HG02852 (cell line): Measurements from ENCODE around the gene PRDM15.

Experiments
- ATAC-seq: cut with Tn5 transposase; IDR thresholded peaks from one replicate; pipeline ENCODE4 v1.9.1; 2021; ENCODE audit warnings: mild to moderate bottlenecking, moderate library complexity; ENCODE audit not compliant: unreplicated experiment

The PRDM15 gene

DNA sequence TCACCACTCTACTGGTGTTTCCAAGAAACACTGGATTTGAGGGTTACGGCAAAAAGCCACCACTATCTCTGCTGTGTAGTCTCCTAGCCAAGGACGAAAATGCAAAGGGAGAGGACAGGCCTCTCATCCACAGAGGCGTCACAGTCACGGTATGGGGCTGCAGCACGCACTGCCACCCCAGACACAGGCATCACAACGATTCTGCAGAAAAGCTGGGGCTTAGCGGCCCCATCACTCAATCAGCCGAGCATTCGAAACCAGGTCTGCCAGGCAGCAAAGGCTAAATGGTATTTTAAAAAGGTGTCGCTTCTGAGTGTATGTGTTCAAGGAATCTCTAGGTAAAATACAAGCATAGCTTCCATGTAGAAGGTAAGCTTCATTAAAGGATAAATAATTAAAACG, 113.7 kb downstream of the PRDM15 start:
- no peak for ATAC-seq

DNA sequence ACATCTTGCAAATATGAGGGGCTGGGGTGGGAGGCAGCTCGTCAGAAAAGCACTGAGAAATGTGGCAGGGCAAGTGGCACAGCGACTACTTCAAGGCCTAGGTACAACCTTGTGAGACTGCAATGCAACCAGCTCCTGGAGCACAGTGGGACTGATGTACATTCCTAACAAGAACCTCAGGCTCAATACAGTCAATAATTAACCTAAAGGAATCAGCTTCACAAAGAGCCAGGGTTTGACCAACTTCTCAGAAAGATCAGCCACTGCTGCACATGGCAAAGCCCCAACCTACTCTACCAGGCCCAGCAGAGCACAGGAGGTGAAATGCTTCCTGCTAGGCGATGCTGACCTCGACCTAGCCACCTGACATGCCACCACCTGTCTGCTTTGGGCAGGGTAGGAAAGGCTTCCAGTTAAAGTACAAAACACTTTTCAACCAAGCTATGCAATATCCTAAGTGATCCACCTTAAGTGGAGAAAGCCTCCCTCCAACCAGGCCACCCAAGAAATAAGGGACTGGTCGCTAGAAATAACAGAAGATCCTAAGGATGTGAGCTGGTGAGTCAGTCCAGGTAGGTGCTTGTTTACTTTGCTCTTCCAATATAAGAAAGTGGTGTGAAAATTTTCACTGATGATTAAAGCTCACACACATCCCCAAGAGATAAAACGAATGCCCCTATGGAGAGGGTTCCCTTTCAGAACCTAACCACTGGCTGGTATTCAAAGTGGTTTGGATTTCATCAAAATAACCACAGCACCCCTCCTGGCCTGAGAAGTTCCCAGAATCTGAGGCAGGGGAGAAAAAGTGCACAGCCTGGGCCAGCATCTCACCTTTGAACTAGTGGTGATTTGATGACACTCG, 114.4 kb downstream of the PRDM15 start:
- no peak for ATAC-seq

DNA sequence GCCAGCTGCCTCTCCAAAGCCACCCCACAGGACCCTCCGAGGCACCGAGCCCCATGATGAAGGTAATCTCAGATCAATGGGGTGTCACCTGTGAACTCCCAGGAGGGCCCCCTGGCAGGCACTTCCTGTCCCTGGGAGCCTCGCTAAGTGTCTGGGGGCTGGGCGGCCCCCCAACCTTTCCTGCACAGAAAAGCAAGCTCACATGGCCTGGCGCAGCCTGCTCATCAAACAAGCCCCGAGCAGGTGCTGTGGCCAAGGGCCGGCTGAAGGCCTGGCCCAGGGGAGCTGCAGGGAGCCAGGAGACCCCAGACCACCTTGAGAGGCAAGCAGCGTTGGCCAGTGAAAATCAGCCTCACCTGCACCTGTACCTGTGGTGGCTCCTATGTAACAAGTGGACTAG, 115.1 kb downstream of the PRDM15 start:
- no peak for ATAC-seq

DNA sequence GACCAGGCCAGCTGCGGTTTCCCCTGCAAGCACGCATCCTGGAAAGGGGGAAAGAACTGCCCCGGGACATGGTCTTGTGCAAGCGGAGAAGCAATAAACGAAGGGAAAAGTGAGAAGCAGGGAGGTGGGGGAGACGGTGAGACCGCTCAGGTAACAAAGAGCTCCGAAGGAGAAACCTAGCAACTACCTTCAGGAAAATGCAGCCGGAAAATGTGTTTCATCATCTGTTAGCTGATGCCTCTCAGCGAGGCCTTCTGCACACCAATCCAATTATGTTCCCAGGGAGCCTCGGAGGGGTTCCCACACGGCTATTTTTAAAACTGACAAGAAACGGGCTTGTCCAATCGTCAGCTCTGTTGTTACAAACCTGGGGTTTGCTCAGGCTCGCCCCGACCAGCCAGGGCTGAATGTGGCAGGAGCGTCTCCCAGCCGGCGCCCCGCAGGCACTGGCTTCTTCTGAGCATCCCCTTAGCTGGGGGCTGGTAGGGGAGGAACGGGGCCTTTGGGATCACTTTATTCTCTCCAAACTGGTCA, 115.7 kb downstream of the PRDM15 start:
- ATAC-seq, result no peak

DNA sequence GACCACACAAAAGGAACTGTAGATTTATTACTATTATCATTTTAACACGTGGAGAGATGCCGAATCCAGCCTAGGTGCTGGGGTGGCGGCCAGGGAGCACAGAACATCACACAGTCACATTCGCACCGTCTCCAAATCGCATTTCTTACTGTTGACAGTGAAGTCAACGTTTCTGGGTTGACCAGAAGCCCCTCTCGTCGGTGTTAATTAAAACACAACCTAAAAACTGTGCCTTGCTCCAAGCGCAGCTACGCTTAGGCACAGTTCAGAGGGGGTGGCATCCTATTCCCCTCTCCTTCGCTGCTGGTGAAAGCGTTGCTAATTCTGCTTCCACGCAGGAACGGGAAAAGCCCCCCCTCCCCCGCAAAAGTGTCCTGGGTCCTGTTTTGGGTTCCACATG, 116.4 kb downstream of the PRDM15 start:
- ATAC-seq, result no peak

DNA sequence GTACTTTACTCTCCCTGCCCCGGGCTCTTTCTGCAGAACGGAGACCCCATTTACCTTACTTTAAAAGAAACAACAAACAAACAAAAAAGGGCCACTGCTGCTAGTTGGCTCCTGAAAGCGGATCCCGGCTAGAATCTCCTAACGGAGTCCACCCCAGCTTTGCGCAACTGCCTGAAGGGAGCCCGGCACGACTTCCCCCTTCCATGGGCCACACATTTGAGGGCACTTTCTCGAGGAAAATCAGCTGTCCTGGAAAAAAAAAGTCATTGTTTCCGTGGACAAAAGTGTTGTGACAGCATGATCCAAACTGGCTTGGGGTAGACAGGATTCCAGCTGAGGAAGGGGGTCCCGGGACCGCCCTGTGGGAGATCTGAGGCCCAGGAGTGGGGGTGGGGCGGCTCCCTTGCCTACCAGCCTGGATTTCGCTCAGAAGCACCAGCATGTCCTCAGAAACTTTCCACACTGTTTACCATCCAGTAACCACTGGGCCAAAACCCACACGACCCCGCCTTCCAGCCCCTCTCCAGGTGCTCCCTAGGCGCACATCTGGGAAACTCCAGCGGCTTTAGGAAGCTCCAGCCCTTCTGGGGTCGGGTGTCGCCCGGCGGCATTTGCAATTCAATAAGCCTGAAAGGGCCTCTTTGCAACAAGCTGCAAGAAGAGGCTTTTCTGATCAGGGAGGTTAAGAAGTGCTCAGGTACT, 117.1 kb downstream of the PRDM15 start:
- ATAC-seq, result no peak

DNA sequence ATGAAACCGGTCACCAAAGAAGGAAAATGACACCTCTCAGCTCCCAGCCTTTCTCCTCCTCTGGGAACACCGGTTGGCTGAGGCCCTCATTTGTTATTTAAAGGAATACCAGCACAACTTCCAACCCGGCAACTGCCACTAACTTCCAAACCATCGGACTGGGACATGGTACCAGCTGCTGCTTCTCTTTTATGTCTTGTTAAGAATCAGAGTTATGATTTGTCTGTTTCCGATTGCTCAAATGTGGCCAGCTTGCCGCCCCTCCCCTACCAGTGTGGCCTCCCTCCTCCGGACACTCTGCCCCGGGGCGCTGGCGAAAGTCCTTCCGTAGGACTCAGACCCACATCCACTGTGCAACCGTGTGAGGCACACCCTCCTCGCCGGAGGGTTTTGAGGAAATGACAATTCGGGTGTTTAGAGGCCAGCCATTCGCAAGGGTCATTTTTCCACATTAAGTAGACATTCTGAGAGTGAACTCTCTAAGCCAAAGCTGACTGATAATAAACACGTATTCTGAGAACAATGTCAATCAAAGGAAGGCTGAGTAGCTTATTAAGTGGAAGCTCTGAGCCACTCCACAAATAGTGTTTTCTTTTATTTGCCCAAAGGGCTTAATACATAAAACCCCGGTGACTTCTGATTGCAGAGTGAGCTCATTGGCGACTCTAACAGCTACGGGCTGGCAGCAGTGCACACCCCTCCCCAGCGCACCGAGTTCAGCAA, 117.8 kb downstream of the PRDM15 start:
- ATAC-seq, result no peak

DNA sequence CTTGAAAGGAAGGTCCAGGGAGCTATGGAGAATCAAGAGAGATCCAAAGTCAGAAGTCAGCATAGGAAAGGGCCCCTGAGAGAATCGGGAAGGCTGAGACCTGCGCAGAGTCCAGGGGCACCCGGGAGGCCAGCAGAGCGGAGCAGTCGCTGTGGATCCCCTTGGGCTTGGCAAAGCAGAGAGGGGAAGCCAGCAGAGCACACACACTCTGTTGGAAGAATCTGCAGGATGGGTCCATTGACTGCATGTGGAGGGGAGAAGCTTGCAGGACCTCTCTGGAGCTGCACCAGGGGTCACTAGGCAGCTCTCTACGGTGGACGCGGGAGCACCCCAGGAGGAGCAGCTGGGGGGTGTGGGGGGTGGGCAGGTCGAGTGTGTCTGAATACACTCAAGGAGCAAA, 118.7 kb downstream of the PRDM15 start:
- ATAC-seq, result no peak

DNA sequence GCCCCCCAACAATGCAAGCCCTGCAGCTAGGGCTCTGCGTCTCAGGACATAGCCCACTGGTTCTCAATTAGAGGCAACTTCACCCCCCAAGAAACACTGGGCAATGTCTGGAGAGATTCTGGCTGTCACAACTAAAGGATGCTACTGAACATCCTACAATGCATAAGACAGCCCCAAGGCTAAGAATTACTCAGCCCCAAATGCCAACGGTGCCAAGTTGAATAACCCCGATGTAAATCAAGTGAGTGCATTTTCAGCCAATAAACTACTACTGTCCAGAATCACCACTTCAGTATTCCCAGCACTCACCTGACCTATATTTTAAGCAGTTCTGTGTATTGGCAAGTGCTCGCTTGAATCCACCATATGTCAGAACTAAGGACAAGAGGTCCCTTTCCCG, 119.2 kb downstream of the PRDM15 start:
- ATAC-seq, result no peak

DNA sequence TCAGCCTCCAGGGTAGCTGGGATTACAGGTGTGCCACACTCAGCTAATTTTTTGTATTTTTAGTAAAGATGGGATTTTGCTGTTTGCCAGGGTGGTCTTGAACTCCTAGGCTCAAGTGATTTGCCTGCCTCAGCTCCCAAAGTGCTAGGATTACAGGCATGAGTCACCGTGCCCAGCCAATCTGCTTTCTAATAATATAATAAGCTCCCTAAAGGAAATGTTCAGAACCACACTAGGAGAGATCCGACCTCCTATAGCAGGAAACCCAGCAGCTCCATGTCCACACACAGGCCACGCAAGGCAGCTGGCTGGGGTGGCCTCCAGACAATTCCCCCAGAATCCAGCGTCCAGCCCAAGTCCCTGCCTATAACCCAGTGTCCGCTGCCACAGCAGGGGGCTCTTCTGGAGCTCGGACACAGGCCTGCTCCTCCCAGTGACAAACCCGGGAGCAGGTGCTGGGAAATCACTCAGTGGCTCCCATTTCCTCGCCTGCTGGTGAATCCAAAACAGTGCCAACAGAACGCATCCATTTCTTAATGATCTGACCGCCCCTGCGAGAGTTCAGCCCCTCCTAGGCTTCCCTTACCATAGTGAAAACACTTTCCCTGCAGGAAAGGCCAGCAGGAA, 119.8 kb downstream of the PRDM15 start:
- no peak for ATAC-seq

DNA sequence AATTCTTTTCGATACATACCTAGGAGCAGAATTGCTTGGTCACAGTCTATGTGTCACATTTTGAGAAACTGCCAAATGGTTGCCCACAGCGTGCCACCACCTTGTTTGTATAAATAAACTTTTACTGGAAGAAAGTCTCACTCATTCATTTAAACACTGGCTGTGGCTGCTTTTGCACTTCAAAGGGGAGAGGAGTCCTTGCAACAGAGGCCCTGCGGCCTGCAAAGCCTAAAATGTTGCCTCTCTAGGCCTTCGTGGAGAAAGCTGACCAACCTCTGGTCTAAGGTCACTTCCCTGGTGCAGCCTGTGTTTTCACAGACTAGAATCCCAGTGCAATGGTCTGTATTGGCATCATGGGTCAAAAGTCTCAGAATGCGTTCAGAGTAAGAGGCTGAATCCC, 120.6 kb downstream of the PRDM15 start:
- no peak for ATAC-seq

DNA sequence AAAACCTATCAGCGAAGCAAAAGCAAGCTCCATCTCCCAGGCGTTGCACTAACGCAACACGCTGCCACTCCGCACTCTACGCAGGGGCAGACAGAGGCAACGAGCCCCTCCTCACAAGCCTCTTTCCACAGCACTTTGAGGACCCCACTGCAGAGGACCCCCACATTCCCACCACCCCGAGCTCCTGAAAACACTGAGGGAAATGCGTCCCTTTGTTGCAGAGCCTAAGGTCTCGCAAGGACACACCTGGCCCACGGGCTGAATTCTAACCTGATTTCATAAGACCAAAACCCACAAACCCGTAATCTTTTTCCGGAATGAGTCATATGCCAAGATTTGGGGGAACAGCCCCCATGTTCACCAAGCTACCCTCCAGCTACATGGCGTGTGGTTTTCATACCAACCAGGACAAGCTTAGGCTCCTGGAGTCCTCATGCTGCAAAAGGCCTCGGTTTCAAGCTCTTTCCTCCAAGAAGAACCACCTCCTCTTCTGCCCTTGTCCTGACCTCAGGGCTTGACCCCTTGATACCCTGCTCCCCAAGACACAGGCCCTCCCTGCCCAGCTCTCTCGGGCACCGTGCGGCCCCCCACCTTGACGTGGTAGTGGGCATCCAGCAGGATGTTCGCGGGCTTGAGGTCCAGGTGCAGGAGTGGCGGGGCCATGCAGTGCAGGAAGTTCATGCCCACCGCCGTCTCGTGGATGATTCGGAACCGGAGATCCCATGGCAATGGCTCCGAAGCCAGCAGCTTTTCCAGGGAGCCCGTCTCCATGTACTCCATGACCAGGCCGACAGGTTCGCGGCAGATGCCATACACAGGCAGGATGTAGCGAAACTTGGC, 123.0 kb downstream of the PRDM15 start:
- no peak for ATAC-seq

DNA sequence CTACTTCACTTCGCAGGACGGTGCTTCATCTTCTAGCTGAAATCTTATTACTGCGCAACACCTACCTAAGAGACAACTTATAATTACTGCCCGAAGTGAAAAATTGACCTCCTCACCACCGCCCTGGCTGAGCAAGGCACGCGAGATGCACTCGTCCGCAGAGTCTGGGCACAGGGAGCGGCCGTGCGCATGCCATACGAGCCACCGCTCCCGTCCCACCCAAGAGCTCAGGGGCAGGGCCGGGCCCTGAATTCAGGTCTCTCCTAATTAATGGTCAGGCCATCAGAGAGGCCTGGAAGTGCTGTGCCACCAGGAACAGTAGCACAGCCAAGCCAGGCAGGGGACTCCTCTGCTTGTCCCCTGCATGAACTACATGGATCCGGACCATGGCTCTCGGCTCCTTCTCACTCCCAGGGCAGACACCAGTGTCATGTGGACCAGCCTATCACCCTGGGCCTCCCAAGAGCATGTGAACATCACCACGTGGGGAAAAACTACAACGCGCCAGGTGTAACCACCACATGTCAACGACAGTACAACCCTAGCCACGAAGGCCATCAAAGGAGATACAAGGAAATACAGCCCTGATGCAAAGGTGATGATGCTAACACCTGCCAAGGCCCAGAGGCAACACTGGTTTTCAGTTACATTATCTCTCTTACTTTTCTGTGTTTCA, 123.7 kb downstream of the PRDM15 start:
- ATAC-seq, result no peak

DNA sequence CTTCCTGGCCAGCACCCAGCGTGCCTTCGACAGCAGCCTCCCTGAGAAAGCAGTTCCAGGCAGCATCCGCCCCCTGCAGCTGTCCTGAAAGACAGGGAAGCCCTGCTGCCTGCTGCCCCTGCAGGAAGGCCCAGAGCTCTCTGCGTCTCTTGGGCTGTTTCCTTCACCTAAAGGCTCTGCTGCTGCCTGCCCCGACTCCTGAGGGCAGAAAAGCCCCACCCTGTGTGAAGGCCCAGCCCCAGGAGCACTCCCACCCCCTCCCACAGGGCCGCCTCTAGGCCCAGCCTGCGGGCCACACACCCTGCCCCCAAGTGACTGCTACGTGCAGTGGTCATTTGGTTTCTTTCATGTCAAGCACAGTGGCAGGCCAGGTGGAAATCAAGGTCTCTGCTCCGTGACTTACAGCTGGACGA, 124.7 kb downstream of the PRDM15 start:
- ATAC-seq, result no peak

DNA sequence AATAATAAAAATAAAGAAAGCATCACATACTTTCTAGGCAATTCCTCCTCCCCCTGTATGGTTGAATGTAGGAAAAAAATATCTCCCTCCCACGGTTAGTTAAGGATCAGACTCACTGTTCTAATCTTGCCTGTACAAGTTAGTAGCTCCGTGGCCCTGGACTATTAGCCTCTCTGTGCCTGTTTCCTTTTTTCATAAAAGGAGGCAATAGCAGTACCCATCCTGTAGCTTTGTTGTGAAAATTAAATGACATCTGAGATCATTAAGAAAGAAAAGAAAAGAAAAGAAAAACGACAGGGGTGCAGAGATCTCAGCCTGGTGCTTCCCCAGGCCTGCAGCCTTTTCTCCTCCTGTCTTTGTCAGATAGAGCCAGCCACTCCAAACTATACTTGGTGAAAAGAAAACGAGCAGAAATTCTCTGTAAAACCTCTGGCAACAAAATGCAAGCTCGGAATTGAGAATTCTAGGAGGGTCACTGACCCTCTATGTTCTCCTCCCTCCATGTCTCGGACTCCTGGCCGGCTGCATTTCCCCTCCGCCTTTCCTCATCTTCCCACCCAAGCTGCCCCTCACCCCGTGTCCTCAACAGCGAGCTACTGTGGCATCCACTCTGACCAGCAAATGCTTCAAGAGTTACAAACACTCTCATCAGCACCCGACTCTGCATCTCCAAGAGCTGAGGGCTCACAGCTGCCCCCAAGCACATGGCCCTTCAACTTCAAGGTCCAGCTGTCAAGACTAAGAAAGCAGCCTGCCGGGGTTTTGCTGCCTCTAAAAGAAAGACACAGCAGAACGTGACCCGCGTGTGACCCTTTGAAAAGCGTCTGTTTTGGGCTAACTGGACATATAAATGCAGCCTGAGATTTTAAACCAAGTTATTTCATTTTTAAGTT, 125.9 kb downstream of the PRDM15 start:
- no peak for ATAC-seq

DNA sequence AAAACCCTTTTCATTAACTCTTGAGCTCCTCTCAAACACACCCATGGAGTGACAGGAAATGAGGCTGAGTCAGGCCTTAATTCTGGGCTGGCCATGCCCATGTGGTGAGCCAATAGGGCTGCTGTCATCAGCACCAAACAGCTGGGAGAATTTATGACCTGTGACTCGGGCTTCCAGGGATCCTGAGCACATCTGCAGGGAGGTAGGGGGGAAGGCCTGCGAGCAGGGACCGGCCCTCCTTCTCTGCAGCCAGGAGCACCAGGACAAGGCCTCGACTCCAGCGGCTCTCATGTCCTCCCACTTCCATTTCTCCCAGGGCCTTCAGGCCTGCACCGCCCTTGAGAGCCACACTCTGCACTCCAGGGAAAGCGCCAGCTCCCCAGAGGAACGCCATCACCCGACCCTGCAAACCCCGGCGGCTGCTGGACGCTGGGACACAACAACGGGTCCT, 126.9 kb downstream of the PRDM15 start:
- ATAC-seq, result no peak

DNA sequence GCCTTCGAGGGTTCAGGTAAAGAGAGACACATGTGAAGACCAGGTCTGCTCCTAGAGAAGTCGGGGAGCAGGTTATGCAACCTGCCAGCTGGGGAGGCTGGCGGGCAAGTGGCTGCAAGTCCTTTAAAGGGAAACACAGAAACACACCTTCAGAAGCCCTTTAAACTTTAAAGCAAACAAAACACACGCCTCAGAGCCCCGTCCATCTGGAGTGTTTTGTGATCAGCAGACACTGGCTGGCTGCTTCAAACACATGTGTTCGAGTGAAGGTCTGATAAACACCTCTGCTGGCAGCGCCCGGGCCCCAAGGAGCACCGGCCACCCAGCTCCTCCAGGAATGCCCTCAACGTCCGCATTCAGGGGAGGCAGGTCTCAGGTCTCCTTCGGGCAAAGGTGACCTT, 127.5 kb downstream of the PRDM15 start:
- no peak for ATAC-seq

DNA sequence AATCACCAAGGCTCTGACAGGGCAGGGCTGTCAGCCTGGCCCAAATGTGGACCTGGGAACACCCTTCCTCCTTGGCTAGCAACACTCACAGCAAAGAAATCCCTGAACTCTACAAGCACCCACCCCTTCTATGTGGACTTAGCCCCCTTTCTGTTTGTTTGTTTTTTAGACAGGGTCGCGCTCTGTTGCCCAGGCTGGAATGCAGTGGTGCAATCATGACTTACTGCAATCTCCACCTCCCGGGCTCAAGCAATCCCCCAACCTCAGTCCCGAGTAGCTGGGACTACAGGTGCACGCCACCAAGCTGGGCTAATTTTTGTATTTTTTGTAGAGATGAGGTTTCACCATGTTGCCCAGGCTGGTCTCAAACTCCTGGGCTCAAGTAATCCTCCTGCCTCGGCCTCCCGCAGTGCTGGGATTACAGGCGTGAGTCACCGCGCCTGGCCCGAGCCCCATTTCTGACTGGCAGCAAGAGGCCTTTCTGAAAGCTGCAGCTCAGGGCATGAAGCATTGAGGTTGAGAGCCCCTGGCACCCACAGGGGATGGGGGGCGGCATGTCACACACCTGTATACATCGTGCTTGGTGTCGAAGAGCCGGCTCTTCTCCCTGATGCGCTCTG, 128.5 kb downstream of the PRDM15 start:
- no peak for ATAC-seq
